T47D (cell line): Measurements from ENCODE around the gene PPP4R3A.
"Not testable (repeated sequence)": the region's sequence is repeated elsewhere in the genome, so short reads cannot be mapped to it uniquely, and the experiment has no call there.

ENCODE experiments used
- DNase-seq, 2 experiments: peaks; one replicate each; pipeline versions ENCODE4 v3.0.0 to v3.0.0-alpha.2; 2011 to 2012; ENCODE audit warnings: low read depth in 1 of 2, low spot score in 1 of 2
- JUND ChIP-seq: IDR thresholded peaks from 2 replicates; pipeline ENCODE4 v1.6.1; 2012; ENCODE audit warnings: low read depth
- in situ Hi-C: cut with HindIII; loops from 2 replicates; pipeline ENCODE4 v1.10.0; 2016; ENCODE audit warnings: low sequenced_read_pairs, low pct_unique_long_range_greater_than_20kb

Gene PPP4R3A

GRCh38 chr14:91519239-91520036, 9.3 kb upstream of the PPP4R3A start:
- no peak for DNase-seq
- TF ChIP-seq JUND: no peak
- in situ Hi-C loops: no loop called here

GRCh38 chr14:91516663-91517388, 6.7 kb upstream of the PPP4R3A start:
- DNase-seq: no peak
- in situ Hi-C loops: no loop called here
- TF ChIP-seq JUND: no peak

GRCh38 chr14:91515979-91516378, 5.9 kb upstream of the PPP4R3A start:
- in situ Hi-C loops: no loop called here
- no peak for TF ChIP-seq JUND
- no peak for DNase-seq

- peak in 1 of 2 experiments; percentile 49 for DNase-seq
- TF ChIP-seq JUND: no peak
- in situ Hi-C loops: no loop called here
These were observed 903 bp upstream of the PPP4R3A start for GRCh38 chr14:91511043-91511383.

- TF ChIP-seq JUND: no peak
- DNase-seq: no peak
- in situ Hi-C loops: no loop called here
These were observed 286 bp downstream of the PPP4R3A start for GRCh38 chr14:91509878-91510170.

GRCh38 chr14:91509083-91509877, 830 bp downstream of the PPP4R3A start:
- in situ Hi-C loops: no loop called here
- TF ChIP-seq JUND: no peak
- DNase-seq: peak; percentile 14 to 31

GRCh38 chr14:91508105-91508504, 2.0 kb downstream of the PPP4R3A start:
- DNase-seq: no peak
- TF ChIP-seq JUND: no peak
- in situ Hi-C loops: no loop called here

- DNase-seq: no peak
- in situ Hi-C loops: no loop called here
- TF ChIP-seq JUND: no peak
These were observed 3.9 kb downstream of the PPP4R3A start for GRCh38 chr14:91506226-91506625.

- no peak for TF ChIP-seq JUND
- DNase-seq: no peak
- in situ Hi-C loops: no loop called here
These were observed 7.1 kb downstream of the PPP4R3A start for GRCh38 chr14:91503000-91503504.

- no peak for TF ChIP-seq JUND
- in situ Hi-C loops: no loop called here
- no peak for DNase-seq
These were observed 7.9 kb downstream of the PPP4R3A start for GRCh38 chr14:91501951-91502930.

GRCh38 chr14:91501348-91501747, 8.8 kb downstream of the PPP4R3A start:
- no peak for TF ChIP-seq JUND
- no peak for DNase-seq
- in situ Hi-C loops: no loop called here

- in situ Hi-C loops: no loop called here
- TF ChIP-seq JUND: no peak
- DNase-seq: no peak
These were observed 13.3 kb downstream of the PPP4R3A start for GRCh38 chr14:91496790-91497189.

GRCh38 chr14:91494392-91495065, 15.6 kb downstream of the PPP4R3A start:
- in situ Hi-C loops, DNase-seq: not testable (repeated sequence)
